ENCODE measurements around the gene TNNI2.

TNNI2 gene

GRCh38 chr11:1889941-1890855, 51.4 kb downstream of the TNNI2 start:
- peak; percentile 54 for DNase-seq

Data from activated CD4-positive, alpha-beta T cell treated with anti-CD3 and anti-CD28 coated beads for 48 hours (primary cell).